ENCODE measurements around the gene CPNE5.
"Not testable (repeated sequence)": the region's sequence is repeated elsewhere in the genome, so short reads cannot be mapped to it uniquely, and the experiment has no call there.

Gene CPNE5

GRCh38 chr6:36712816-36713215, 126.4 kb downstream of the CPNE5 start:
- no peak for DNase-seq (ENCODE audit: low spot score)
- H3K27ac ChIP-seq: no peak overlapping the region
- TF ChIP-seq CTCF (IDR thresholded peaks at IDR 0.05): no peak

DNA sequence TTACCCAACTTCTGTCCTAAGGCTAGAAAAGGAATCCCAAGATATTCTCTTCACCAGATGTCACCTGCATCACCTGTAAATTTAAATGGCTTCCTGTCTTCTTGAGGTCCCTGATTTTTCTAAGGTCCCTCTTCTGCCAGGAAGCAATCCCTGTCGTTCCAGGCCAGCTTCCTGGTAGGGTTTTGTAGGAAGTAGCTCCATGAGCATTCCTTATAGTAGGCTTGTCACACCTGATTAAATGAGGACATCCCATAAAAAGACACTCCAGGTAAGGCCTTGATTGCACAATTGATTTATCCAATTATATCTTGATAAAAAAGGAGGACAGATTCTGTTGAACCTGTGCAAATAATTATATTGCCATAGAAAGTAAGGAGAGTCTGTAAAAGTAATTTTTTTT, 132.9 kb downstream of the CPNE5 start:
- Histone ChIP-seq H3K27ac (no peak overlapping the region), H3K4me3 (no peak overlapping the region)
- no peak for DNase-seq (ENCODE audit: low spot score)
- no peak for TF ChIP-seq CTCF (IDR thresholded peaks at IDR 0.05)

More at GRCh38 chr6:36712816-36713215, 126.4 kb downstream of the CPNE5 start:
- H3K4me3 ChIP-seq: no peak overlapping the region

GRCh38 chr6:36704961-36705577, 134.2 kb downstream of the CPNE5 start:
- not testable (repeated sequence) for H3K4me3 ChIP-seq; H3K27ac ChIP-seq; DNase-seq (ENCODE audit: low spot score)

GRCh38 chr6:36703982-36704381, 135.3 kb downstream of the CPNE5 start:
- no peak for TF ChIP-seq CTCF (IDR thresholded peaks at IDR 0.05)
- H3K27ac ChIP-seq: no peak overlapping the region
- no peak for DNase-seq (ENCODE audit: low spot score)

GRCh38 chr6:36703081-36703606, 136.1 kb downstream of the CPNE5 start:
- H3K27ac ChIP-seq: no peak overlapping the region
- DNase-seq (ENCODE audit: low spot score): no peak
- no peak overlapping the region for H3K4me3 ChIP-seq
- TF ChIP-seq CTCF (IDR thresholded peaks at IDR 0.05): no peak

More at GRCh38 chr6:36703982-36704381, 135.3 kb downstream of the CPNE5 start:
- no peak overlapping the region for H3K4me3 ChIP-seq

DNA sequence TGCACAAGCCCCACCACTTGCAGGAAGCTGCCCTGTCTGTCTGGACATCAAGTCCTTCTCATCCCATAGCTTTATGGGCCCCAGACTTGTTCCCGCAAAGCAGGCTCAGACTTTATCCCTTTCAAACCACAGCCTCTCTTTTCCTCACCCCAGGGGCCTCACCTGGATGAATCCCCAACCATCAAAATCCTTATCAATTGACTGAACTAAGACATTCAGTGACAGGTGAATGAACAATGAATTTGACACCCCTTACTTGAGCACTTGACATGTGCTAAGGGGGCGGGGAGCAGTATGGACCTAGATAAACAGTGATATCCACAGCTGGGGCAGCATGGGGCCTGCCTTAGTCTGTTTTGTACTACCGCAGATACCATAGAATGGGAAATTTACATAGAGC, 136.6 kb downstream of the CPNE5 start:
- H3K4me3 ChIP-seq: no peak overlapping the region
- TF ChIP-seq CTCF (IDR thresholded peaks at IDR 0.05): no peak
- no peak overlapping the region for H3K27ac ChIP-seq
- no peak for DNase-seq (ENCODE audit: low spot score)

- TF ChIP-seq CTCF (IDR thresholded peaks at IDR 0.05): no peak
- DNase-seq (ENCODE audit: low spot score): no peak
- Histone ChIP-seq H3K4me3 (no peak overlapping the region), H3K27ac (no peak overlapping the region)
Observed at GRCh38 chr6:36701401-36701991, 137.7 kb downstream of the CPNE5 start.
